AG09309 (cell line): ENCODE results near the gene GHRH.

ENCODE experiments used
- DNase-seq: peaks from one replicate; pipeline ENCODE4 v3.0.0-alpha.2; 2010; ENCODE audit warnings: low read depth
- H3K4me3 ChIP-seq: 2 replicates; pipeline ENCODE4 v1.5.1; 2011; ENCODE audit warnings: mild to moderate bottlenecking, low read depth, low read length, moderate library complexity; ENCODE audit not compliant: control insufficient read depth
- TF ChIP-seq, protein P1 (sequence below): IDR thresholded peaks from 2 replicates; pipeline ENCODE4 v1.5.1; 2011; ENCODE audit warnings: mild to moderate bottlenecking, low read depth, low read length, inconsistent platforms; ENCODE audit not compliant: insufficient read depth, control insufficient read depth; ENCODE audit errors: missing control alignments

Gene GHRH

DNA sequence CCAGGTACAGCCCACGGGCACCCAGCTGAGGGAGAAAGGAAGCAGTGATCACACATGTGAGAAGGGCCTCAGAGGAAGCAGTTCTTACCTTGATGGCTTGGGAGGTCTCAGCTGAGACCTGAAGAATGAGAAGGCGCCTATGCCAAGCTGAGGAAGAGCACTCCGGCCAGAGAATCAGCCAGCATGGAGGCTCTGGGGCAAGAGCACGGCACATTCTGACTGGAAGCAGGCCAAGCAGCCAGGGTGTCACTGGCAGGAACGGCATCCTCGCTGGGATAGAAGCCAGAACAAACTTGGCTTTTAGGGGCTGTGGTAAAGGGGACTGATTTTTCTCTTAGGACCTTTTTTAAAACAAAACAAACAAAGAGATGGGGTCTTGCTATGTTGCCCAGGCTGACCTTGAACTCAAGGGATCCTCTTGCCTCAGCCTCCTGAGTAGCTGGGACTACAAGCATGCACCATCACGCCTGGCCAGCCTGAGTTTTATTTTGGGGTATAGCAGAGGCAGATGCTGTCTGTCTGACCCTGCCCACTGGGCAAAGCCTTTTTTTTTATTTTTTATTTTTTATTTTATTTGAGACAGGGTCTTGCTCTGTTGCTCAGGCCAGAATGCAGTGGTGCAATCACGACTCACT, 17.6 kb downstream of the GHRH start:
- TF ChIP-seq, protein P1, sequence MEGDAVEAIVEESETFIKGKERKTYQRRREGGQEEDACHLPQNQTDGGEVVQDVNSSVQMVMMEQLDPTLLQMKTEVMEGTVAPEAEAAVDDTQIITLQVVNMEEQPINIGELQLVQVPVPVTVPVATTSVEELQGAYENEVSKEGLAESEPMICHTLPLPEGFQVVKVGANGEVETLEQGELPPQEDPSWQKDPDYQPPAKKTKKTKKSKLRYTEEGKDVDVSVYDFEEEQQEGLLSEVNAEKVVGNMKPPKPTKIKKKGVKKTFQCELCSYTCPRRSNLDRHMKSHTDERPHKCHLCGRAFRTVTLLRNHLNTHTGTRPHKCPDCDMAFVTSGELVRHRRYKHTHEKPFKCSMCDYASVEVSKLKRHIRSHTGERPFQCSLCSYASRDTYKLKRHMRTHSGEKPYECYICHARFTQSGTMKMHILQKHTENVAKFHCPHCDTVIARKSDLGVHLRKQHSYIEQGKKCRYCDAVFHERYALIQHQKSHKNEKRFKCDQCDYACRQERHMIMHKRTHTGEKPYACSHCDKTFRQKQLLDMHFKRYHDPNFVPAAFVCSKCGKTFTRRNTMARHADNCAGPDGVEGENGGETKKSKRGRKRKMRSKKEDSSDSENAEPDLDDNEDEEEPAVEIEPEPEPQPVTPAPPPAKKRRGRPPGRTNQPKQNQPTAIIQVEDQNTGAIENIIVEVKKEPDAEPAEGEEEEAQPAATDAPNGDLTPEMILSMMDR, result no peak
- DNase-seq, result no peak
- H3K4me3 ChIP-seq, result no peak overlapping the region

DNA sequence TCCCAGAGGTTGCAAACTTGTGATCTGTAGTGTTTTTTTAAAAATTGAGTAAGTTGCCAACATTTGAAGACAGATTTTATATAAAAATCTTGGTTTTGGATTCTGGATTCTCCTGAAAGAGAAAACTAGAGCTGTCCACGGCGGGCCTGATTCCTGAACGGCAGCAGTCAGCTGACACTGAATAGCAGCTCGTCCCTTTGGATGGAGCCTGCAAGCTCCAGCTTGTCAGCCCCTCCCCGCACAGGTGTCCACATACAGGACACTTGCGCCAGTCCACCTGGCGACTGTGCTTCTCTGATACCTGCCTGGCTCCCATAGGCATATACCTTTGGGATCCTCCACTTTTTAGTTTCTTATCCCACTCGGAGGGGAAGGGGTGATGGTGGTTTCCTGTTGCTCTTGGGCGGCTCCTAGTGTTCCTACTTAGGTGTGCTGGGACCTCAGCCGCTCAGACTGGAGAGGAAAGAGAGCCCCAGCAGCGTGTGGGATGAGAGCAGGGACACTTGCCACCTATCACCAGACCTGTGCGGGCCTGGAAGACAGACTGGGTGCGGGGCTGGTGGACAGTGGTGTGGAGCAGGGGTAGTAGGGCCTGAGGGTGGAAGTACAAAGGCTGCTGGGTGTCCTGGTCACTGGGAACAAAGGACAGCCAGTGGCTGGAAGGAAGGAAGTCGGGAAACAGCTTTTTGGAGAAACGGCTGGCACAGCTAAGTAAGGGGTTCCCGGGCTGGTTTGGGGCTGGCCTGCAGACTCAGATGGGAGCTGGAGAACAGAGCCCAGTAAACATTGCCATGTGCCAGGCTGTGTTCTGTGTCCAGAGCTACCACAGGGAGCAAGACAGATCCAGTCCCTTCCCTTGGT, 18.3 kb downstream of the GHRH start:
- TF ChIP-seq, protein P1, result no peak
- no peak overlapping the region for H3K4me3 ChIP-seq
- DNase-seq, result no peak

DNA sequence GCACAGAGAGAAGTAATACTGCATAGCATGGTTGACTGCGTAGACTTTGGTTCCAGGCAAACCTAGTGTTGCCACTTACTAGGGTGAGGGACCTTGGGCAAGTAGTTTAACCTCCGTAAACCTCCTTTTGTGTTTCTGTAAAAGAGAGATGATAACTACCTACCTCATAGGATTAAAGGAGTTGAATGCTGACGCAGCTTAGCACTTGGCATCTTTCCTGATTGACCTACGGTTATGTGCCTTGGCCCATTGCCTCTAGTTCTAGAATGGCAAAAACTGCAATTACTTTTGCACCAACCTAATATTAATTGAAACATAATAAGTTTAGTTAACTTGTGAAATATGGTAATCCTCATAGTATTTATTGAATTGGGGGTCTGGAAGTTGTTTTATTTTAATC, 19.1 kb downstream of the GHRH start:
- no peak for DNase-seq
- H3K4me3 ChIP-seq, result no peak overlapping the region
- TF ChIP-seq, protein P1, result no peak

DNA sequence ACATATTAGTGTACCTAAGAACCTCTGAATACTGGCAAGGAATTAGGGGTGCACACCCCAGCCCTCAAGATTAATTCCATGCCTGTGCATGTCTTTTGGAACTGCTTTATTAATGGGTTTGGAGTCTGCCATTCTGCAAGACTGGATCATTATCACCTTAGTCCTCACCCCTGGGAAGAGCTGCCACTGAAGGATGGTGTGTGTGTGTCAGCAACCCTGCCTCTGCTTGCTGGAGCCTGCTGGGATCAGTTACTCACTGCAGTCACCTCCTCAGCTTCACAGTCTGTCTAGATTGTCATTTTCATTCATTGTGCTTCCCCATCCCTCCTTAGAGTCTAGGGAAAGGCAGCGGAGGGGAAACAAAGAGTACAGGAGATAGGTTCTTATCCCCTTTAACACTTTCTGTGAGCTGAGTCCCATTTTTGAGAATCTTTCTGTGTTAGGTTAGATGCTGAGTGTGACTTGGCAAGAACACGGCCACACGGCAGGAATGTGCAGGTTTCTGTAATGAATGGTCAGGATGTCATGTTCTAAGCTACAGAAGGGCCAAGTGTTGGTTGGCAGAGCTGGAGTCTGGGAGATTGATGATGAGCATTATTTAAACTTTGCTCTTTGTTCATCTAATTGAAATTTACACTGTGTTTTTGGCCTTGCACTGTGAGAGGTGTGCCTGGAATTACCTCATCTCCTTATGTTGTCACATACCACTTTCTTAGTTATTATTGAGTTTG, 21.1 kb downstream of the GHRH start:
- no peak for DNase-seq
- TF ChIP-seq, protein P1, result no peak

DNA sequence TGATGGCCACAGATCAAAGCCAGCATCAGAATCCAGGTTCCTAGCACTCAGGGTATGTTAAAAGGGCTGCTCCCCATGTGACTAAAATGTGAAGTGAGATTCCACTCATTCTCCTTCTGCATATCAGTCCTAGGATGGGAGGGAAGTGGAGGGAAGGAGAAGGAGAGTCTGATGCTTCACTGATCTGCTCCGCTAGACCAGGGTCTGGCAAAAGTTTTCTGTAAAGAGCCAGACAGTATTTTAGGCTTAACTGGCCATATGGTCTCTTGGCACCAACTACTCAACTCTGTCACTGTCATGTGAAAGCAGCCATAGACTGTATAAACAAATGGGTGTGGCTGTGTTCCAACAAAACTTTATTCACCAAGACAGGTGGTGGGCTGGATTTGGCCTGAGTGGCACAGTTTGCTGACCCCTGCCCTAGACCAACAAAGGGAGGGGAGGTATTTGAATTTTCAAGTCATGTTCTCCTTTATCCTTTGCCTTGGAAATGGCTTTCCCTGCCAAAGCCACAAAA, 22.6 kb downstream of the GHRH start:
- no peak overlapping the region for H3K4me3 ChIP-seq
- DNase-seq, result no peak
- TF ChIP-seq, protein P1, result no peak

More for the DNA sequence above, 21.1 kb downstream of the GHRH start:
- no peak overlapping the region for H3K4me3 ChIP-seq

DNA sequence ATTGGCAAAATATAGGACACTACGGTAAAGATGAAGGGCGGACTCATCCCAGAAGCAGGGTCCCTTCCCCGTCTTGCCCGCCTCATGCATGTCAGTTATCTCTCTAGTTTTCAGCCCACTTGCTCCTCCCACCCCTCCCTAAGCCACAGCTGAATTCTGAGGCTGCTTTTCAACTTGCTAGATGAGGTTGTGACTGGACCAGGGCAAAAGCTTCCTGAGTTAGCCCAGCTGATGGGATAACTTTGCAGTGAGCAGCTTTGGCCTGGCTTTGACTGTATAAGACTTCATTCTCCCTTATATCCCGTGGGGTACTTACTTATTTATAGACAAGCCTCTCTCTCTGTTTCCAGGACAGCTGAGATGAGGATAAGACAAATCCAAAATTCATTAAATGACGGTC, 23.2 kb downstream of the GHRH start:
- no peak overlapping the region for H3K4me3 ChIP-seq
- DNase-seq, result no peak
- TF ChIP-seq, protein P1, result no peak
